Pons (tissue), 1 donor: ENCODE results near the gene RNASEH2B.

Experiments used
- DNase-seq: peaks from one replicate; pipeline ENCODE4 v3.0.0-alpha.2; 2016; ENCODE audit warnings: low spot score

The RNASEH2B gene

DNA sequence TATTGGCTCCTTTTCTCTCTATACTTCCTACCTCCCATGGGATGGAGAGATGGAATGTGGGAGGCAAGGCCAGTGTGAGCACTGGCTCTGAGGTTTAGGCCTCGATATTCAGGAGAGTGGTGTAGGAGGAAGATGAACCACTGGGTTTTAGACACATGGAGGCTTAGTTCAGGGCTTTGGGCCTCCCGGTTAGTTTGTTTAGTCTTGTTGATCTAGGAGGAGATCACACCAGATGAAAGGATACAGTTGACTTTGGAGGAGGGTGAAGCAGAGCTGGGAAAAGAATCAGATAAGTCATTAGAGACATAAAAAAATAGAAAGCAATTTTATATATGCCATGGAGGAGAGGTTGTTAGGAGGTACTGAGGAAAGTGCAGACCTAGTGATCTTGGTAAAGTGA is 30.9 kb downstream of the RNASEH2B start:
- DNase-seq = no peak

DNA sequence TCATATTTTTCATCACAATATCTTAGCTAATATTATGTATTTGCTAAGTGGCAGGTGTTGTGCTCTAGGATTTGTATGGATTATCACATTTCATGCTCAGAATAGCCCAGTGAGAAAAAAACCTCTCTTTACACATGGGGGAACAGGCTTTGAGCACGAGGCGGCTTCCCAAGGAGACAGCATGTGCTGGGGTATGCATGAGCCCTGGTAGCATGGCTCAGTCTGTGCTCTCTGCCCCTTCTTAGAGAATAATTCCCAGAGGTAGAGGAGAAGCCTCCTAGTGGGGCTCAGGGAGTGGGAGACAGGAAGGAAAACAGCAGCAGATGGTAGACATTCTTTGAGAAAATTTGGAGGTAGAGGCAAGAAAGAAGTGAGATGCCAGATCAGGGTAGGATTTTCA is 31.6 kb downstream of the RNASEH2B start:
- DNase-seq = no peak

DNA sequence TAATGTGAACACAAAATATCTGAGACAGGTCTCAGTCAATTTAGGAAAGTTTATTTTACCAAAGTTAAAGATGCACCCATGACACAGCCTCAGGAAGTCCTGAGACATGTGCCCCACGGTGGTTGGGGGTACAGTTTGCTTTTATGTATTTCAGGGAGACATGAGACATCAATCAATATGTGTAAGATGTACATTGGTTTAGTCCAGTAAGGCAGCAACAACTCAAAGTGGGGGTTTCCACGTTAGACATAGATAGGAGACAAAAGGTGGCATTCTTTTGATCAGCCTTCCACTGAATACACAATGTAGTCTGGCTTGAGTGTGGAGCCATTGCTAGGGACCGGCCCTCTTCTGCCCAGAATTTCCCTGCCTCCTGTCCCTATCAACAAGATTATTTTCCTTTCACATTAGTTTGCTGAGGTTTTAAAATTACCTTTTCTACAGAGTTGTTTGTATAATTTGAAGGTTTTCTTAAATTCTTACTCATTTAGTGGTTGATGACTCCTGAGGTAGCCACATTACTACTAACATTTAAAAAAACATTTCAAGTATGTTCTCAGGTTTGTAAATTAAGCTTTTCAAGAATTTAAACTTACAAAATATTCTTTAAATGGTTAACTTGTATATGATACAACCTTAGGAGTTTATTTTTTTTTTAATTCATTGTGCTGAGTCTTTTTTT is 33.2 kb downstream of the RNASEH2B start:
- no peak for DNase-seq

GRCh38 chr13:50945669-50946068 is 36.1 kb downstream of the RNASEH2B start:
- DNase-seq = no peak

DNA sequence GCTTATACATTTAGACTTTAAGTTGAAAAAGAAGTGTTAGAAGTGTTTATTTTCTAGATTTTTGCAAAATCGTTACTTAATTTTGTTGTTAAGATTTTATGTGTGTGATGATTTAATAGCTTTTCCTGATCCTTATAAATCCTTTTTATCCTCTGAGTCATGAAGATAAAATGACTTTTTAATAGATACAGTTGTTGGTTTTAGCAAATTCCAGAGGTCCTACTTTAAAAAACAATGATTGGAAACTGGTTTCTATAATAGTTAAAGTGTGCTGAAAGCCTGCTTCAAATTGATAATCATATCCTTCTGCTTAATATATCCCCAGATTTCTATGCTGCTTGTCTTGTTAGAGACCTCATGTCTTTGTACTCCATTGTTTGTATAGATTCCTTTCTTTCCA is 39.0 kb downstream of the RNASEH2B start:
- DNase-seq = no peak

DNA sequence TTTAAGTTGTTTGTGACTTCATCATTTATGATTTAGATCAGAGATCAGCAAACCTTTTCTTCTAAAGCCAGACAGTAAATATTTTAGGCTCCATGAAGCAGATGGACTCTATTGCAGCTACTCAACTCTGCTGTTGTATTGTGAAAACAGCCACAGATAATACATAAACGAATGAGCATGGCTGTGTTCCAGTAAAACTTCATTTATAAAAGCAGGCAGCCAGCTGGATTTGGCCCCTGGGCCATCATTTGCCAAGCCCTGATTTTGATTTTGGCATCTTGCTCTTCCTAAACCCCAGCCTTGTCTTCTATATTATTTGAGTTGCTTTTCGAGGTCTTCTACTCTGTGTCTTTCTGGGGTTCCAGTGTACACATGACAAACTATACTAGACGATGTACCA is 41.3 kb downstream of the RNASEH2B start:
- DNase-seq = peak; percentile 4

- peak; percentile 40 for DNase-seq
These were observed 41.8 kb downstream of the RNASEH2B start for GRCh38 chr13:50951366-50951765.

GRCh38 chr13:50955241-50955640 is 45.6 kb downstream of the RNASEH2B start:
- DNase-seq = peak; percentile 29

DNA sequence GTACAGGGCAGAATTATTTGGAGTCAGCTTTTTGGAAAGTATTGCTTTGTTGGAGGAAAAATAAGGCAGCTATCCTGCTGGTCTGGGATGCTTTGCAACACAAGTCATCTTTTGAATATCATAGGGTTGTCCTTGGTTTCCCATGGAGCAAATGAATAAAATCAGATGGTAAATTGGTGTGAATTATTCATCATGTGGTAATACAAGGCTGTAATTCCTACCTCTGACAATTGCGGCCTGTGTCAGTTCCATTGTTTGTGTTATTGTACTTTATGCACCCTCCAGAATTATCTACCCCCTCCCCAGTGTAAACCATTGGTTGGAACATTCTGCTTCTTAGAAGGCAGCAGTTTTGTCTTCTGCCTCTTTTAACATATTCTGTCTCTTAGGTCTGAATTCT is 46.2 kb downstream of the RNASEH2B start:
- DNase-seq = peak; percentile 38

DNA sequence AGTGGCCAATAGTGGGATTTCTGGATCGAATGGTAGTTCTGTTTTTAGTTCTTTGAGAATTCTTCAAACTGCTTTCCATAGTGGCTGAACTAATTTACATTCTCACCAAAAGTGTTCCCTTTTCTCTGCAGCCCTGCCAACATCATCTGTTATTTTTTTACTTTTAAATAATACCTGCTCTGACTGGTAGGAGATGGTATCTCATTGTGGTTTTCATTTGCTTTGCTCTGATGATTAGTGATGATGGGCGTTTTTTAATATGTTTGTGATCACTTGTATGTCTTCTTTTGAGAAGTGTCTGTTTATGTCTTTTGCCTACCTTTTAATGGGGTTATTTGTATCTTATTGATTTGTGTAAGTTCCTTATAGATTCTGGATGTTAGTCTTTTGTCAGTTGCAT is 48.0 kb downstream of the RNASEH2B start:
- DNase-seq = no peak

DNA sequence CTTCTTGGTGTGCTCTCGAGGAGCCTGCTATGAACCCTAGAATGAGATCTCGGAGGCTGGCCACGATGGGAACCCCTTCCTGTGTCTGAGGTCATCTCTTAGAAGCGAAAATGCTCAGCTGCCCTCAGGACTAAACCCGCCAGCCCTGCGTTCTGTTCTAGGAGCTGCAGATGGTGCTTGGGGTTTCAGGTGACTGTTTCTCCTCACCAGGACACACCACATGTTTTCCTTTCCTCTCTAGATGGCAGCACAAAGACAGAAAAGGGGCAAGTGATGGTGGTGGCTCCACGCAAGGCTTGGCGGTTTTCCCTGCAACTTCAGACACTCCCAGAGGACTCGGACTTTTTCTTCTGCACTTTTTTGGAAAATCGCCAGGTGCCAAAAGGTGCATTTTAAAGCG is 60.1 kb downstream of the RNASEH2B start:
- DNase-seq = peak; percentile 14

DNA sequence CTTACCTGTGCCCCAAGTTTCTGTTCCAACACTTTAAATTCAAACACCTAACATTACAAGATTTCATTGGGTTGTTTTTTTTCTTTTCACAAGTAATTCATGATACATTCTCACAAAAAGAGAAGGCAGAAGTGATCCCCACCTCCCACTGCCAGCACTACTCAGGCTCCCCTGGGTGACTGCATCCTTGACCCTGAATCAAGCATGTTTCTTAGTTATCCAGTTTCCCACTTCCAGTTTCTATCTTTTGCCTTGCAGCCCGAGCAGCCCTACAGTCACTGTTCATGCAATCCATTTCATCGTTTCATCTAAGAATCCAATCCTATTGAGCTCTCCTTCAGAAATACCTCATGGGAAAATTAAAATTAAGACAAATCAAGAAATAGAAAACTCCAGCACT is 61.4 kb downstream of the RNASEH2B start:
- no peak for DNase-seq

- DNase-seq = no peak
These were observed 64.7 kb downstream of the RNASEH2B start for GRCh38 chr13:50974268-50974667.

GRCh38 chr13:50979187-50979586 is 69.6 kb downstream of the RNASEH2B start:
- no peak for DNase-seq

DNA sequence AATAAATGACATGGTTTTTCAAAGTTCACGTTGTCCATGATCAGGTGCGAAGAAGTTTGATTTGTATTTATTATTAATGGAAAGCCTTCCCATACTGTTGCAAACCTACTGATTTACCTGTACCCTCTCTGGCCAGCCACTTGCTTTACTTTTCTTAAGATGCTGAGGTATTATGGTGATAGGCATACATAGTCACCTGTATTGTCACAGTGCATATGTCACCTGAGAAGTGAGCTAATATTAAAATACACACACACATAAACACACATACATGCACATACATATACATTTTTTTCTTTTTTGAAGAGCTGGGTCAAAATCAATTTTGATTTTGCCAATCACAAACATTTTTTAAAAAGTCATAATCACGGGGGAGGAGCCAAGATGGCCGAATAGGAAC is 72.1 kb downstream of the RNASEH2B start:
- DNase-seq = no peak

DNA sequence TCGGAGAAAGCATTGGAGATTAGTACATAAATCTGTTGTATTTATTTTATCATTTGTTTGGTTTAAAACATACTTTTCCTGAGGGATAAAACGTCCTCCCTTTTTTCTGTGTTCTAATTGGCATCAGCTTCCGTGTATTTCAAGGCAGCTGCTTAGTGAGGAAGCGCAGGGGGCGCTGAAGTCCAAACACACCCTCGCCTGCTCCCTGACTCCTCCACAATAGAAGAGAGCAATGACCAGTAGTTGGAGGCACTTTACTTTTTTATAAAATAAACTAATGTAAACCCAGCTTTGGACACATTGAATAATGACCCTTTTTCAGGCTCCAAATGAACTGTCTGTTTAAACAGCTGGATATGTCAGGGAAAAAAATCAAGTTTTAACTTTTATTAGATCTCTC is 79.9 kb downstream of the RNASEH2B start:
- DNase-seq = no peak

DNA sequence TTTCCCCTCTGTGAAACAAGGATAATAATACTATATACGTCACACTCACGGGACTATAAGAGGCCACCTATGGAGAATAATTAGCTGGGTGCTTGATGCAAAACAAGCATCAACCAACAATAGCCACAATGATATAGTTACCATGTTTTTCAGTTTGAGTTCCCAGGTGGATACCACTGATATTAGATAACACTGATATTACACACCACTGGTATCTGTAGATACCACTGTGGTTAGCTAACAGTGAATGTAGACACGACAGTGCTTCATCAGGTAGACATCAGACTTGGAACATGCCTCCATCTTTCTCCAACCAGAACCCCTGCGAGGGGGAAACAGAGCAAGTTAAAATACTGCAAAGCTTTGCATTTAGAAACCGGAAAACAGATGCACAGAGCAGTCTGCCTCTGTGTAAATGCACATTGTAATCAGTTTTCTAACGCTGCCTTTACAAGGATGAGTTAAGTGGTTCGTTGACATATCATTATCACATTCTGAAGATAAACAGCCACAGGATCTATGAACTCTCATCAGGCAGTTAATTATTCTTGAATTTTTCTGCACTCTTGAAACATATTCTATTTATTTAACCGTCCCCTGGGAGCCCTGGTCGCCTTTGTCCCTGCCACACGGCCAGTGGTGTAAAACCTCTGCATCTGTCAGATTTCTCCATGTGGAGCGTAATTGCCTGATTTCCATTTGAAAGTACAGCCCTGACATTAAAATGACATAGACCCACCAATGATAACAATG is 80.7 kb downstream of the RNASEH2B start:
- no peak for DNase-seq

GRCh38 chr13:50990818-50991506 is 81.4 kb downstream of the RNASEH2B start:
- peak; percentile 13 for DNase-seq

- no peak for DNase-seq
These were observed 82.3 kb downstream of the RNASEH2B start for GRCh38 chr13:50991579-50992521.

DNA sequence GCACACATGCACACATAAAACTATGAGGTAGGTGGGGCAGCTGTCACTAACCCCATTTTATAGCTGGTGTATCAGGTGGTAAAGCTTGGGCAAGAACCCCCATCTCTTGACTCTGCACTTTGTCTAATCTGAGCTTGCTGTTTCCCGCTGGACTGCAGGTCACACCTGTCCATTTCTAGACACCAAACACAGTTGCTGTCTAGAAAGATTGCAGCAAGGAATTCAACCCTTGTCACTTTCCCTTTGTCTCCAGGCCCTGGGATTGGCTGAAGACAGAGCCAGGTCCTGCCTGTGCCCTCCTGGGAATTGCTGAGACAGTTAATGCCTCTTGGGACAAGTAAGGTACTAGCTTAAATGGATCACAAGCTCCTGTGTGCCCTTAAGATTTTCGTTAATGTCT is 83.8 kb downstream of the RNASEH2B start:
- DNase-seq = no peak

GRCh38 chr13:50993934-50994333 is 84.3 kb downstream of the RNASEH2B start:
- DNase-seq = no peak

DNA sequence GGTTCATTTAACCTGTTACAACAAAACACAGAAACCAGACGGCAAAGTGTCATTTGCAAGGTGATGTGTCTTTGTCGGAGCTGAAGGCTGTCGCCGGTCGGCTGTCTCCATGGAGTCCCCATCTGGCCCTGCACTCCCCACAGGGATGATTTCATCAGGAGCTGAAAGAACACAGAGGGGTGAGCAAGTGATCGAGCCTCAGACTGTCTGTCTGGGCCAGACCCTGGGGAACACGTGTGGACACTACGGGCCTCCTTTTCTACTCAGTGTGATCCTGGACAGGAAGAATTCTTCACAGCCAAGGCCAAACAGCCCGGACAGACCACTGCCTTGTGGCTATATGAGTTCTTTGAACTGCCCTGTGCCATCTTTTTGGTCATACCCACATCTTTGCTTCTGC is 85.1 kb downstream of the RNASEH2B start:
- no peak for DNase-seq
